SHP77 treated with DMSO at 0.1 percent for 48 hours (cell line): ENCODE data around the gene TMPO.
"Not testable (repeated sequence)": the region's sequence is repeated elsewhere in the genome, so short reads cannot be mapped to it uniquely, and the experiment has no call there.

Experiments
- DNase-seq: peaks from one replicate; lab custom pipeline; 2025; lab: John Stamatoyannopoulos, UW

Gene TMPO

DNA sequence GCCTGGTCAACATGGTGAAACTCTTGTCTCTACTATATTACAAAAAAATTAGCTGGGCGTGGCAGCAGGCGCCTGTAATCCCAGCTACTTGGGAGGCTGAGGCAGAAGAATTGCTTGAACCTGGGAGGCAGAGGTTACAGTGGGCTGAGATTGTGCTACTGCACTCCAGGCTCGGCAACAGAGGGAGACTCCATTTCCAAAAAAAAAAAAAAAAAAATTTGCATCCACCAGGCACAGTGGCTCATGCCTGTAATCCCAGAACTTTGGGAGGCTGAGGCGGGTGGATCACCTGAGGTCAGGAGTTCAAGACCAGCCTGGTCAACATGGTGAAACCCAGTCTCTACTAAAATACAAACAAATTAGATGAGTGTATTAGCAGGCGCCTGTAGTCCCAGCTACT is 3.6 kb upstream of the TMPO start:
- not testable (repeated sequence) for DNase-seq

DNA sequence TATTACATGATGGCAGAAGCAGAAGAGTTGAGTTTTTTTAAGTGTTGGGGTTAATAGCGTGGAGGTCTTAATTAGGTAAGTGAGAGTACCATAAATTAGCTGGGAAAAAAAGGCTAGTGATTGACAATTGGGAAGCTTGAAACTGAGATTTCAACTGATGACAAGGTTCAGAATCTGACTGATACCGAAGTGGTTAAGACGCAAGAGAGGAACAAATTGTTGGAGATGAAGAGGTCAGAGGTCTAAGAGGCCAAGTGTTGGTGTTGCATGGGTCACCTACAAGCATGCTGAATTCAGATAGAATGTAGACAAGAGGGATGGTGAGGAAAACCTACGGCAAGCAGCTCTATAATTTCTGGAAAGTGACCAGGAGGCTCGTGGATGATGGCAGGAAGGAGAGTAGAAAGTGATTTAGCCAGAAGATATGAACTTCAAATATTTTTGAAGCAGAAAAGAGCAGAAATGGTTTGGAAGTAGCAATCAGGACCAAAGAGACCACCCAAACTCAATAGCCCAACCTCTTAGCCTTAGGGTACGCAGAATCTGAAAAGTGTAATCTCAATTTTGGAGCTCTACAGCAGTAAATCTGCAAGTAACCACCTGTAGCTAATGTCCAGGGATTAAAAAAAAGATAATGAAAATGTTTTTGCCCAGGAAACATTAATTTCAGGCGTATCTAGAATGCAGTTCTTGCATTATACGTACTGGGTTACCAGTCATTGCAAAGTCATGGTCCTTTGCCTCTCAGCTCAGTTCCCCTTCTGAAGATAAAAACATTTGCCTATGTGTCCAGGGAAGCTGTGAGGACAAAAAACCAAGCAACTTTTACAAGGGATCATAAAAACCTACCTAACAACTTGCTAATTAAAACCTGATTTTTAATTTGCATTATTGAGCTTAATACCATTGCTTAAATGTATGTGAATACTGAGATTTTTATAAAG is 1.7 kb upstream of the TMPO start:
- DNase-seq: no peak

DNA sequence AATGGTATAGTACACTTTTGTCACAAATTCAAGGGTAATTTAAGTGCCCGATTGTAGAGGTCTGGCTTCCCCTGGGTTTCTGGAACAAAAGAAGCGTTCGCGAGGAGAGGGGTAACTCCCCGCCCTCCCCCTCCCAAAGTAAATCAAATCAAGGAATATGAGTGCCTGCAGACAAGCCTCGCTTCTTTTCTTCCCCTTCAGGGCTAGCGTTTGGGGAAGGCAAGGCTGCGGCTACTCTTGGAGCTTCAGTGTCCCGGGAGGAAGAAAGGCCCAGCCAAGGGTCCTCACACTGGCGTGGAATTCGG is 456 bp upstream of the TMPO start:
- DNase-seq: no peak

DNA sequence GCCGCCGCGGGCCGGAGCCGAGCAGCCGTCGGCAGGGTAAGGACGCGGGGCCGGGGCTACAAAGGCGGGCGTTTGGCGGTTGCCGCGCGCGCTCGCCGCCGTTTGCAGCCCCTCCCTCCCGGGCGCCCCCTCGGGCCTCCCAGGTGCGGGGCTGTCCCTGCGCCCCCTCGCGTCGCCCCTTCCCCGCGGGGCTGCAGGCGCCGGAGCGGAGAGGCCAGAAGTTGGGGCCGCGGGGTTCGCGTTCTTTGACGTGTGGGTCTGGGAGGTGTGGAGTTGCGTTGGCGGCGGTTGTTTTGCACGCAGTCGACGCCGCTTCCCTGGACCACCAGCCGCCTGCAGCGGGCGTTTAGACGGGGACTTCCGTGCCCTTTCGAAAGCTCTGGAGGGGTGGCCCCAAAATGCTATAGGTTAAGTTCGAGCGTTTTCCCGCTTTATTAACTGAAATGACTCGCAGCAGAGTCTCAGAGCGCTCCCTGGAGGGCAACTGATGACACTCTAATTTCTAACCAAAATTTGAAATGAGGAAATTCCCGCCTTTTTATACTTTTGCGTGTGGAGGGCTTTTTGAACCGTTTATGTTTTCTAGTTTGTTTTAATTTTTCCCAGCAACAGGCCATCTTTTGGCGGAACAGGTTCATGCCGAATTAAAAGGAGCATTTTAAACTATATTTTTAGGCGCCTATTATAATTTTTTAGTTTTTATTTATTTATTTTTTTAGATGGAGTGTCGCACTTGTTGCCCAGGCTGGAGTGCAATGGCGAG is 902 bp downstream of the TMPO start:
- DNase-seq: peak; percentile 56

DNA sequence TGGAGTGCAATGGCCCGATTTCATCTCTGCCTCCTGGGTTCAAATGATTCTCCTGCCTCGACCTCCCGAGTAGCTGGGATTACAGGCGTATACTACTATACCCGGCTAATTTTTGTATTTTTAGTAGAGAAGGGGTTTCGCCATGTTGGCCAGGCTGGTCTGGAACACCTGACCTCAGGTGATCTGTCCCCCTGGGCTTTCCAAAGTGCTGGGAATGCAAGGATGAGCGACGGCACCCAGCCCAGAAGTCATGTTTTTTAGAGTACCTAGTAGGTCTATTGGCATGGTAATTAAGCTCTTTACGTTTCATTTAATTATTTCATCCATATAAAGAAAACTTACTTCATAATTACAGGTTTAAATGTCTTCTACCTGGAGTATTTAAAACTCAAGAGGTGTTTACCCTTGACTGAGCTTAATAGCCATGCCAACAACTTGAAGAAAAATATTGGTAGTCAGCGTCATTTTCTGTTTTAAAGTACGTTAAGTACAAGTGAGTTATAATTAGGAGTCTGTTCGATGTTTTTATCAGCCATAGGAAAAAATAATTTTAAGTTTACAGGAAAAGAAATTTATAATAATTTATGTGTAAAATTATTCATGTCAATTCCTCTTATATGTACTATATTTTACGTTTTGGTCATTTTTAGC is 4.0 kb downstream of the TMPO start:
- DNase-seq: no peak

DNA sequence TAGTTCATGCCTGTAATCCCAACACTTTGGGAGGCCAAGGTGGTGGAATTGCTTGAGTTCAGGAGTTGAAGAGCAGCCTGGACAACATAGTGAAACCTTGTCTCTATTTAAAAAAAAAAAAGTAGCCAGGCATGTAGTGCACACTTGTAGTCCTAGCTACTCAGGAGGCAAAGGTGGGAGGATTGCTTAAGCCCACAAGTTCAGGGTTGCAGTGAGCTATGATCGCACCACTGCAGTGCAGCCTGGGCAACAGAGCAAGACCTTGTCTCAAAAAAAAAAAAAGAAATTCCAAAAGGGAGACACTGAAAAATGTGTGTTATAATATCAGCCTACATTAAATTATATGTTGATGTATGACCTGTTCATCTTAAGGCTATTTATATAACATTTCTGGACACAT is 14.7 kb downstream of the TMPO start:
- no peak for DNase-seq

DNA sequence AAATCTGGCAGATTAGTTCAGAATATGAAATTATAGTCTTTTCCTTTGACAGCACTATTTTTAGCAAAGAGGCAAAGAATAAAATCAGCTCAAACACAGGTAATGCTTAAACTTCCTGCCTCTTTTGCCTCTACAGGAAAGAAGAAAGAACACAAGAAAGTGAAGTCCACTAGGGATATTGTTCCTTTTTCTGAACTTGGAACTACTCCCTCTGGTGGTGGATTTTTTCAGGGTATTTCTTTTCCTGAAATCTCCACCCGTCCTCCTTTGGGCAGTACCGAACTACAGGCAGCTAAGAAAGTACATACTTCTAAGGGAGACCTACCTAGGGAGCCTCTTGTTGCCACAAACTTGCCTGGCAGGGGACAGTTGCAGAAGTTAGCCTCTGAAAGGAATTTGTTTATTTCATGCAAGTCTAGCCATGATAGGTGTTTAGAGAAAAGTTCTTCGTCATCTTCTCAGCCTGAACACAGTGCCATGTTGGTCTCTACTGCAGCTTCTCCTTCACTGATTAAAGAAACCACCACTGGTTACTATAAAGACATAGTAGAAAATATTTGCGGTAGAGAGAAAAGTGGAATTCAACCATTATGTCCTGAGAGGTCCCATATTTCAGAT is 17.4 kb downstream of the TMPO start:
- DNase-seq: no peak

DNA sequence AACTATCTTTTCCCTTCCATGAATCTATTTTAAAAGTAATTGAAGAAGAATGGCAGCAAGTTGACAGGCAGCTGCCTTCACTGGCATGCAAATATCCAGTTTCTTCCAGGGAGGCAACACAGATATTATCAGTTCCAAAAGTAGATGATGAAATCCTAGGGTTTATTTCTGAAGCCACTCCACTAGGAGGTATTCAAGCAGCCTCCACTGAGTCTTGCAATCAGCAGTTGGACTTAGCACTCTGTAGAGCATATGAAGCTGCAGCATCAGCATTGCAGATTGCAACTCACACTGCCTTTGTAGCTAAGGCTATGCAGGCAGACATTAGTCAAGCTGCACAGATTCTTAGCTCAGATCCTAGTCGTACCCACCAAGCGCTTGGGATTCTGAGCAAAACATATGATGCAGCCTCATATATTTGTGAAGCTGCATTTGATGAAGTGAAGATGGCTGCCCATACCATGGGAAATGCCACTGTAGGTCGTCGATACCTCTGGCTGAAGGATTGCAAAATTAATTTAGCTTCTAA is 18.4 kb downstream of the TMPO start:
- no peak for DNase-seq

DNA sequence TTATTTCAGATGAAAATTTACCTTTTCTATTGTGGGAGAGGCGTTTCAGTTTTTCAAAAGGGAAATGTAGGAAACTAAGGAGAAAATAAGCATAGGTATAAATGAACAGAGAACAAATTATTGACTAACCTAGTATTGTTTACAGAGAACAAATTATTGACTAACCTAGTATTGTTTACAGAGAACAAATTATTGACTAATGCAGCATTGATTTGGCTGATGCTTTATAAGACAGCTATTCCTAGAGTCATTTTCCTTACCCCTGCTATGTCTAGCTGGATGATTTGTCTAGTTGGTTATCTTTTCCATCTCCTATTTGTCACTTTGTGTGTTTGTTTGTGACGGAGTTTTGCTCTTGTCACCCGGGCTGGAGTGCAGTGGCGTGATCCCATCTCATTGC is 22.6 kb downstream of the TMPO start:
- DNase-seq: no peak

DNA sequence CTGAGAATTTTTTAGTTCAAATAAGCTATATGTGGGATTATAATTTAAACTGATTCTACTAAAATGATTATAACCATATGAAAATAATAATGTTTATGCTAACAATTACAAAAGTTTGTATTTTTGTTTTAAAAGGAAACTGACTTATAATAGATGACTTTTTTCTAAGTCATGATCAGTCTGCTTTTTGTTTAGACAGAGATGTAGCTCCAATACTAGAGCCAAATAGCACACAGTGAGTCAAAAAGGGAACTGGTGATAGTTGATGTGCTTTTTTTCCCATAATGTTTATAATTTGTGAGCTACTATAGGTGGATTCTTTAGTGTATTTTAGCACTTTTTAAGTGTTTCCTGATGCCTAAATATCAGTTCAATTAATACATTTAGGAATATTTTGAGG is 28.3 kb downstream of the TMPO start:
- DNase-seq: no peak

DNA sequence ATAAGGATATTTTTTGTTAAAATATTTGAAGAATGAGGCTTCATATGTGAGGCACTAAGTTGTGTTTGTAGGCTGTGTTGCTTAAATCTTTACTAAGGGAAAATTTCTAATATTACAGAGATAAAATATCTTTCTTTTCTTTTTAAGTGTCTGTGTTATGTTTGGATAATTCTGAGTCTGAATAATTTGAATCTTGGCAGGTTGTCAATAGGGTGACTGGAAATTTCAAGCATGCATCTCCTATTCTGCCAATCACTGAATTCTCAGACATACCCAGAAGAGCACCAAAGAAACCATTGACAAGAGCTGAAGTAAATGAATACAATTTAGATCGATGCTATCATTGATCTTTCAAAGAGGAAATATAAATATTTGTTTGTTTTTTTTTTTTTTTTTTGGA is 29.4 kb downstream of the TMPO start:
- no peak for DNase-seq

DNA sequence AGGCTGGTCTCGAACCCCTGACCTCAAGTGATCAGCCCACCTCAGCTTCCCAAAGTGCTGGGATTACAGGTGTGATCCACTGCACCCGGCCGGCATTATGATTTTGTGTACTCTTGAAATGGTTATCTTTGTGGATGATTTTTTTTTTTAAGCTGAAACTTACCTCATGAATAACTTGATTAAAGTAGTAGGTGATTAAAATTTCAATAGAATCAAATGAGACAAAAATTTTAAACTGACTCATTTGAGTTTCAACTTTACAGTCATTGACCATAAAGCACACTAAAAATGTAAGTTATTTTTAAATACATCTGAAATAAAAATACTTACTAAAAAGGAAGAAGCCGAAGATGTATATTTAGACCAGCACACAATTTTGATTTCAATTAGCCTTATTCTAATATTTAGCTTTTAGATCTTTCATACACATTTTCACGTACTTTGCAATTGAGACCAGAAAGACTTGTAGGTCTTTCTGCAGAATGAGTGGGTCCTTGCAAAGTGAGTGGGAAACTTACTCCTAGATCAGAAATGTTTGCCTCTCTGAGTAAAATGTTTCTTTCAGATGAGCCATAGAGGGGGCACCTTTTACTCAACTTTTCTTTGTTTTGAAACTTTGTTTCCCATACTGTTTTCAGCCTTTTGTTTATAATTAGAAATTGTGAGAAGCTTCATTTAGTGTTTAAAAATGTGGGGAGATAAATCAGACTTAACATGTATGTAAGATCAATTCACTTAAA is 34.2 kb downstream of the TMPO start:
- no peak for DNase-seq

DNA sequence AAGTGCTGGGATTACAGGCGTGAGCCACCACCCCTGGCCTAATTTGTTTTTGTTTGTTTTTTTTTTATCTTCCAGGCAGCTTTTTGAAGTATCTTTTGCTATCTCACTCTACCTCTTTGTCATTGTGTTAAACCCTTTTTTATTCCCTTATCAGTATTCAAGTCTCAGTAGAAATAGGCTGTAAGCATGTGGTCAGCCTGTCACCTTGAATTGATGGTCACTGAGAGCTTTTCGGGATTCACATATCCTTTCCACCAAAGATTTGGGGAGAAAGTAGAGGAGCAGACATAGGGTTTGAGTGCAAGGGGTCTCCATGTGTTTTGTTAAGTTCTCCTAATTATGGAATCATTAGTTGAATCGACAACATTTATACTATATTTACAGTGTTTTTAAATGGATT is 36.4 kb downstream of the TMPO start:
- no peak for DNase-seq

DNA sequence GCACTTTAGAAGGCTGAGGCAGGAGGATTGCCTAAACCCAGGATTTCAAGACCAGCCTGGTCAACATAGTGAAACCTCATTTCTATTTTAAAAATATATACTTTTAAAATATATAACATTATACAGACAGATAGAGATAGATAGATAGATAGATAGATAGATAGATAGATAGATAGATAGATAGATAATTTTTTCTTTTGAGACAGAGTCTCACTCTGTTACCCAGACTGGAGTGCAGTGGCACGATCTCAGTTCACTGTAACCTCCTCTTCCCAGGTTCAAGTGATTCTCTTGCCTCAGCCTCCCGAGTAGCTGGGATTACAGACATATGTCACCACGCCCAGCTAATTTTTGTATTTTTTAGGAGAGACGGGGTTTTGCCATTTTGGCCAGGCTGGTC is 42.7 kb downstream of the TMPO start:
- DNase-seq: not testable (repeated sequence)

DNA sequence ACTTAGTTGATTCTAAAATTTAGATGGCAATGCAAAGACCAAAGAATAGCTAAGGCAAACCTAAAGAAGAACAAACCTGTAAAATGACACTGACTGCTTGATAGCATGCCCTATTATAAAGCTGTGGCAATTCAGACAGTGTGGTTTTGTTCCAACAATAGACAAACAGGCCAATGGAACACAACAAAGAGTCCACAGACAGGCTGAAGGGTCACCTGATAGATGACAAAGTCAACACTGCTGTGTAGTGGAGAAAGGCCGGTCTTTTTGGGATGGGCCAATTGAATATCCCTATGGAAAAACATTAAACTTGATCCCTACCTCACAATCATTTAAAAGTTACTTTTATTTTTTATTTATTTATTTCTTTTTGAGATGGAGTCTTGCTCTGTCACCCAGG is 44.3 kb downstream of the TMPO start:
- no peak for DNase-seq

DNA sequence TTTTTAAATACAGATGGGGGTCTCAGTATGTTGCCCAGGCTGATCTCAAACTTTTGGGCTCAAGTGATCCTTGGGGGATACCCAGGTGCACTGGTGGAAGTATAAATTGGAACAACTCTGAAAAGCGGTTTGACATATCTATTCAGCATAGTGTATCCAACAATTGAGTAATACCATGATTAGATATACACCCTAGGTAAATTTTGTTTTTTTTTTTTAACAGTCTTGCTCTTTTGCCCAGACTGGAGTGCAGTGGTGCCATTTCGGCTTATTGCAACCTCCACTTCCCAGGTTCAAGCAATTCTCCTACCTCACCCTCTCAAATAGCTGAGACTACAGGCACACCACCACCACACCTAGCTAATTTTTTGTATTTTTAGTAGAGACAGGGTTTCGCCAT is 46.5 kb downstream of the TMPO start:
- DNase-seq: no peak

DNA sequence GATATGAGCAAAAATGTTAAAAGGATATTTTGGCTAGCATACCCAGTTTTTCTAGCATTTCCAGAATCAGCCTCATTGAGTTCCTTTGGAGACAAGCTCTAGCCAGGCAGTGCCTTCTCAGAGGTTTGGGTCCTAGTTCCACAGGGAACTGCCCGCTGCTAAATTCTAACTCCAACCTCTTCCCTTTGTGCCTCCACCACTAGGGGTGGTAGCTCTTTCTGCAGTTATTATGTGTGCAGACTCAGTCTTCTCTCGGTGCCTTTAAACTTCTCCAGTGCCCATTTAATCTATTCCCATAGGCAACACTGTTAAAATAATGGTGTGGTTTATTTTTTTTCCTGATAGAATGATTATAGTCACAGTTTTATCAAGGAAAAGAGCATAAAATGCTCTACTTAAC is 56.6 kb downstream of the TMPO start:
- DNase-seq: no peak

DNA sequence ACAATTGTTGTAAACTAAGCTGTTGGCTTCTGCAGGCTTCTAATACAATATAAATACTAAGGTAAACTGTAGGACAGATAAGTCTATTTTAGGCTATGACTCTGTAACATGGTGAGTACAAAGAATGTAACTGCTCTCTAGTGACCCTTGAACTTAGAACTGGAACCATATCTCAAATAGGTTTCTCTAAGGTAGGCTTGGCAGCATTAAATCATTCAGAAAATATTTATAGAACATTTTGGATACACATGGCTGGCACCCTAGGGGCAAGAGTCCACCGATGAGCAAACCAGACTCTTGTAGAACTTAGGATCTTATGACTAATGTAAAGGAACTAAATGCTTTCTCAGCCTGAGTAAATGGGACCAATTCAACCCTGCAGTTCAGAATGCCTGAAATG is 58.7 kb downstream of the TMPO start:
- DNase-seq: no peak

DNA sequence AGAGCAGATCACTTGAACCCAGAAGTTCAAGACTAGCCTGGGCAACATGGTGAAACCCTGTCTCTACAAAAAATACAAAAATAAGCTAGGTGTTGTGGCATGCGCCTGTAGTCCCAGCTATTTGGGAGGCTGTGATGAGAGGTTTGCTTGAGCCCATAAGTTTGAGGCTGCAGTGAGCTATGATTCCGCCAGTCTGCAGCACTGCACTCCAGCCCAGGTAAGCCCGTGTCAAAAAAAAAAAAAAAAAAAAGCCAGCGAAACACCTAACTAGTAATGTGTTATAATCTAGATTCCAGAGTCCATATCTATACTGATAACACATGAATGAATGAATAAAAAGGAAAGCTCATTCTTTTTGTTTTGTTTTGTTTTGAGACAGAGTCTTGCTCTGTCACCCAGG is 59.6 kb downstream of the TMPO start:
- DNase-seq: no peak

DNA sequence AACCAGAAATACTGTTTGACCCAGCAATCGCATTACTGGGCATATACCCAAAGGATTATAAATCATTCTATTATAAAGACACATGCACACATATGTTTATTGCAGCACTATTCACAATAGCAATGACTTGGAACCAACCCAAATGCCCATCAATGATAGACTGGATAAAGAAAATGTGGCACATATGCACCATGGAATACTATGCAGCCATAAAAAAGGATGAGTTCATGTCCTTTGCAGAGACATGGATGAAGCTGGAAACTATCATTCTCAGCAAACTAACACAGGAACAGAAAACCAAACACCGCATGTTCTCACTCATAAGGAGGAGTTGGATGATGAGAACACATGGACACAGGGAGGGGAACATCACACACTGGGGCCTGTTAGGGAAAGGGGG is 61.4 kb downstream of the TMPO start:
- not testable (repeated sequence) for DNase-seq

DNA sequence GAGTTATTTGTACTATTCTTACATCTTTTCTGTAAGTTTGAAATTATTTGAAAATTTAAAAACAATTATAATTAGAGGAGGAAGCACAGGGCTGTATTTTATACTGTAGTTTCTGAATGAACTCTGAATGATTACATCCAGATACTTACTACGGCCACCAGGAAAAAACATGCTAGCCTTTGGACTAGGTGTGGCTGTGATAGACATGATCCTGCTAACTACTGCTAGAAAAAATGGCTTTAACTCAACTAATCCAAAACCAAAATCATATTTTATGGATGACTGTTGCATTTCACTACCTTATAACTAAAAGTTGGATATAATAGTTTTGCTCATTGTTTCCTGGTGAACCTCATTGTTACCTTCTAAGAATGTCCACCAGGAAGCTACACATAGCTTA is 63.0 kb downstream of the TMPO start:
- no peak for DNase-seq

DNA sequence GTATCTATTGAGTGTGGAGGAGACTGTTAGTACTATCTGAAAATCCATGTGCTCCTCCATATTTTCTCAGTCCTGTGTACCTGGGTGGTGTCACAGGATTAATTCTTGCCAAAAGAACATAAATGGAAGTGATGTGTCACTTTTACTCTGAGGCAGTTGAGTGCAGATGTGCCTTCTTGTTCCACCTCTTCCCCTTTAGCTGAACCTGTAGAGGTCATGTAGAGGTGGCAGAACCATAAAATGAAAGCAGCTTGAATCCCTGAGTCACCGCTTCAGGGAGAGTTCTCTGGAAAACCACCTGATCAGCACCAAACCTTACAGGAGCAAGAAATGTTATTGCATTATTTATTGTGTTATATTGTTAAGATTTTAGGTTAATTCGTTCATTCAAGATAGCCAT is 63.4 kb downstream of the TMPO start:
- no peak for DNase-seq
